Ramos (cell line): ENCODE results near the gene DMBX1.

ENCODE experiments used
- in situ Hi-C: fragments of 300-500 bp; cut with MboI; formaldehyde crosslinking; loops from one replicate; pipeline ENCODE4 v1.14.3; 2022; ENCODE audit warnings: low sequenced_read_pairs; ENCODE audit not compliant: unreplicated experiment

The DMBX1 gene

DNA sequence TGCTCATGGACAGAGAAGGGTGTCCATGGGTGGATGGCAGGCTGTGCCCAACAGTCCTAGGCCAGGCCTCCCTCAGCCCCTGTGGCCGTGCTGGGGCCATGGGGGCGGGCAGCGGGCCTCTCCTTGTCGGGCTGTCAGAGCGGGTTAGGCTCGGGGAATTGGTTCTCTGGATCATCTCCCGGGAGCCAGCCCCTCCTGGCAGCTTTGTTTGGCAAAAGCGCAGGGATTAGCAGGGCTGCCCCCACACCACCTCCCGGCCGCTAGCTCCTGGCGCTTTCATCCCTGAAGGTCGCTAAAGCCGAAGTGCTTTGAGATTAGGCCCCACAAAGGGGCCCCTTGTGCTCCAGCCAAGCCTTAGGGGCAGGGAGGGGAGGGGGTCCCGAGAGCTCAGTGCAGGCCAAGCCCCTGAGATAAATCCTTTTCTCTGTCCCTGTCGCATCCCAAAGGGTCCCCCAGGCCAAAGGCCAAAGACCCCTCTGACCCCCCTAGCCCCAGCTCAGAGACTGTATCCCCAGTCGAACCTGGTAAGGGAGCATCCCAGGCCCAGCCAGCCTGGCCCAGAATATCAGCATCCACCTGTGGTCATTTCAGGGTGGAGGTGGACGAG lies 9.8 kb upstream of the DMBX1 start:
- in situ Hi-C loops = no loop called here

DNA sequence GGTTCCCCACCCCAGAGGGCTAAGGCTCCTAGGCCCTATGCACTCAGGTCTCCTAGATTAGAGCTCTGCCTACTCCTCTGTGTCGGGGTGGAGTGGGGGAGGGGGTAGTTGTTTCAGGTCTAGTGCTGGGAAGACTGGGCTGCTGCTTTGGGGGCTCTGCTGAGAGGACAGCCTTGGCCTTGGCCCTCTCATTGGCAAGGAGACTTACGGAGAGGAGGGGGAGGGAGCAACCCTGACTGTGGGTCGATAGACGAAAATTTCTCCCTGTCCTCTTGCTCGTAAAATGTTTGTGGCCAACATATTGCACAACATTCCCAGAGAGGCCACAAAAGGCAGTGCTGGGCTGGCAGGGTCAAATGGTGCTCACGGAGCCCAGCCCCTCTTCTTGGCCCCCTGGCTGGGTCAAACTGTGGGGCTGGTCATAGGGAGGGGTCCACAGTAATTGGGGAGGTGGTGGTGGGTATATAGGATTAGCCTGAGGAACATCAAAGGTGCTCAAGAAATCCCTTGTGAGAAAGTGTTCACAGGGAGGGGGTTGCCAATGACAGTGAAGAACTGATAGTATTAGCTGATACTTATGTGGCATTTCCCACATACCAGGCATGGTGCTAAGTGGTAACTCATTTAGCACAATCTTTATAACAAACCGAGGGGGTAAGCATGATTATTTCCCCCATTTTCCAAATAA lies 8.5 kb upstream of the DMBX1 start:
- in situ Hi-C loops = no loop called here

DNA sequence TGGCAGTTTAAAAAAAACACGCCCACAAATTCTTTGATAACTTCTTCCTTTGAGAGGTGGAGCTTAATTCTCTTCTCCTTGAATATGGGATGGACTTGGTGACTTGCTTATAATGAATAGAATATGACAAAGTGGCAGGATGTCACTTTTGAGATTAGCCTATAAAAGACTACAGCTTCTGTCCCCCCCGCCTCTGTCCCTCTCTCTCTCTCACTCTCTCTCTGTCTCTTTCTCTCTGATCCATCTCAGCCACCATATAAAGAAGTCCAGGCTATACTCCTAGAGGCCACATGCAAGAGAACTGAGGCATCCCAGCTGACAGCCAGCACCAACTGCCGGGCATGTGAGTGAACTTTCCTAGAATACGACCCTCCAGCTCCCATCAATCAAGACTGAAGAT lies 7.7 kb upstream of the DMBX1 start:
- in situ Hi-C loops = no loop called here

DNA sequence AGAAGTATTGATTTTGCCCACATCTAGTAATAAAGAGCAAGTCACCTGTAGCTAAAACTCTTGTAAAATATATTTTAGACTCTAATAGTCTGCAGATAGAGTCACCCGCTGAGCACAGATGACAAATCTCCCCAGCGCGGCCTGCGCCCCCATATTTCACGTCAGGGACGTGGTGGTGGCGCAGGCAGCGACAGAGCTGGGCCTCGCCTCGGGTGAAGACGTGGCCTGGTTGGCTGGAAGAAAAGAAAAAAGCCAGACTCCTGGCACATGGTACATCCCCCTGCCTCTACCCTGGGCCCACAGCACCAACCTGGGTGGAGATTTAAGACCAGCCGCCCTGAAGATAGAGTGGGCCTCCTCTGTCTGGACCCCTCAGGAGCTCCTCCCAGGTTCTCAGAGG lies 6.0 kb upstream of the DMBX1 start:
- in situ Hi-C loops = no loop called here

DNA sequence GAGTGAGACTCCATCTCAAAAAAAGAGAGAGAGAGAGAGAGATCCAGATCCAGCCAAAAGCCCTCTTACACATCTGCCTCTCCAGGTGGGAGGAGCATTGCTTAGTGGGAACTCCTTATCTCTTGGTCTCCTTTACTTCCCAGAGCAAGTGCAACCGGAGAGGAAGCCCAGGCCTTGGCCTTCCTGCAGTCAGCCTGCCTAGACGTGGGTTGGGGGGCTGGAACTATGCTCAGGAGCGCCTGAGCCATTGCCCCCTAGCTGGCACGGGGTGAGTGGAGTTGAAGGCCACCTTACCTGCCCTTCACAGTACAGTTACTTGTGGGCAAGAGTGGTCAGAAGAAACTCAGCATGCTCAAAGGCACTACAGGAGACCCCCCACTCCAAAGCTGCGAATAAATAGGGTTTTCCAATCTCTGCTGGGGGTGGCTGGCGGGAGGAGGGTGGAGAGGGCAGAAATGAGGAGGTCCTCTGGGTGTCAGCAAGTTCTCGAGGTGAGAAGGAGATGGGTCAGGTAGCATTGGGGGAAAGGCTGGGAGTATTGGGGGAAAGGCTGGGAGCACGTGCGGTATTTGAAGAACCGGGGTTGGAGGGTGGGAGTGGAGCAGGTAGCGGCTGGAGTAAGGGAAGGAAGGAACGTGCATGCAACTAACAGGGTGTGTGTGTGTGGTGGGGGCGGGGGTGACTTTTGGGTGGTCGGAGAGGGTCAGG lies 4.7 kb upstream of the DMBX1 start:
- in situ Hi-C loops = no loop called here

DNA sequence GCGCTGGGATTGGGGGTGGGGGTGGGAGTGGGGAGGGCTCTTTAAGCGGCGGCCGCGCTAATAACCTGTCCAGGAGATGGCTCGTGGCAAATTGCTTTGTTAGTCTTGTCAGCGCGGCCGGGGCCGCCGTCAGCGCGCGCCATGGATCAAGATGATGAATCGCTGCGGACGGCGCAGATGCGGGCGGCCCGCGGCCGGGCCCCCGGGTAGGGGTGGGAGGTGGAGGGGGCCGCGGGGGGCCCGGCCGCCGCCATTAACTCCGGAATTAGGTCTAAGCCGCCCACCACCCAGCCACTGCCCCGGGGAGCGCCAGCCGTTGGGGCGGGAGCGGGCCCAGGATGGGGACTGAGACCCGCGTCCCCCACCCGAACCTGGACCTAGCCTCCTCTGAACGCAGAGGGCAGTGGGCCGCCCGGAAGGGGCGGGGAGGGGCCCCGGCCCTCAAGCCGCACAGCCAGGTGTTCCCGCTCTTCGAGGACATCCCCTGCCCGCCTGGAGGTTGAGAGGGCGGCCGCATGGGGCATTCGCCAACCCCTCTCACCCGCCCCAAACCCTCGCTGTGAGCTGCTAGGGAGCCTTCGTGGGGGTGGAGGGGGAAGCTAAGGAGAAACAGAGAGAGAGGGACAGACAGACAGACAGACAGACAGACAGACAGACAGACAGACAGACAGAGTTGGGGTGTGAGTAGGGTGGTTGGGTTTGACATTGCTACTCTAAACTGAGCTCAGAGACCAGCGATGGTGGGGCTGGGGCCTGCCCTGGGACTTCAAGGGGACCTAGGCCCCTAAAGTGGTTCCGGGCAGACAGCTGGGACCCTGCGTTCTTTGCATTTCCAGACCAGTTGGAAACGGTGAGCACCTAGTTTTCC lies 3.8 kb upstream of the DMBX1 start:
- in situ Hi-C loops = no loop called here

DNA sequence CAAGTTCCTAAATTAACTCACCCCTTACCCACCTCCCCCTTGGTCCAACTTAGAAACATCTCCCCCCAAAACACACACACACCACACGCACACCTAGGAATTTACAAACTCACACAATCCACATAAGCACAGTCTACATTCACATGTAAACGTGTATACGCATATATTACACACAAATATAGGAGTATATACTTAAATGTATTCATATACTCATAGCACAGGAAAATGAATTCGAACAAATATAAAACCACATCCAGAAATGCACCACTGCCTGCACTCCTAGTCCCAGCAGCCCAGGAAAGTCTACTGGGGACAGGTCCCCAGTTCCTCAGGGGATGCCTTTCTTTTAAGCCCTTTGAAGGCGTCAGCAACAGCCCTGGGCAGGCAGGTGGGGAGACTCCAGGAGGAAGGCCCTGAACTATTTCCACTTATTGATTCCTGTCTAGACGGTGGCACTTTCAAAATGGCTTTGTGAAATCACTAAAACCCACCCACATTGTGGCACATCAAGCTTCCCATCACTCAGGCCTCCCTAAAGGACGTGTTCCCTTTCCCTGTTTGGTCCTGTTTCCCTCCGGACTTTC lies 3.1 kb upstream of the DMBX1 start:
- in situ Hi-C loops = no loop called here

DNA sequence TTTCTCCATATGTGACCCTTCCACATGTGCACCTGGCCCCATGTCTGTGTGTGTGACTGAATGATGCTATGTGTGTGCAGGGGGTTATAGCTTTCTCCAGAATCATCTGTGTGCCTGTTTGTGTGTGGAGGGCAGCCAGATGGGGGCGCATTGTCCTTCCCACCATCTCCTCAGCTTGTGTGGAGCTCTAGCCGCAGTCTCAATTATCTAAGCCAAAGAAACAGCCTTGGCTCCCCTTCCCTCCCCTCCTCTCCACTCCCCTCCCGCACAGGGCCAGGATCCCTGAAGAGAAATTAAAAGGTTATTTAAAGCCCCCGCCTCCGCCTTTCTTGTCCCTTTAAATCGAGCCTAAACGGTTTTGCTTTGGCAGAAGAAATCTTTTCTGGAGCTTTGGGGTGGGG lies 1.8 kb upstream of the DMBX1 start:
- in situ Hi-C loops = no loop called here

DNA sequence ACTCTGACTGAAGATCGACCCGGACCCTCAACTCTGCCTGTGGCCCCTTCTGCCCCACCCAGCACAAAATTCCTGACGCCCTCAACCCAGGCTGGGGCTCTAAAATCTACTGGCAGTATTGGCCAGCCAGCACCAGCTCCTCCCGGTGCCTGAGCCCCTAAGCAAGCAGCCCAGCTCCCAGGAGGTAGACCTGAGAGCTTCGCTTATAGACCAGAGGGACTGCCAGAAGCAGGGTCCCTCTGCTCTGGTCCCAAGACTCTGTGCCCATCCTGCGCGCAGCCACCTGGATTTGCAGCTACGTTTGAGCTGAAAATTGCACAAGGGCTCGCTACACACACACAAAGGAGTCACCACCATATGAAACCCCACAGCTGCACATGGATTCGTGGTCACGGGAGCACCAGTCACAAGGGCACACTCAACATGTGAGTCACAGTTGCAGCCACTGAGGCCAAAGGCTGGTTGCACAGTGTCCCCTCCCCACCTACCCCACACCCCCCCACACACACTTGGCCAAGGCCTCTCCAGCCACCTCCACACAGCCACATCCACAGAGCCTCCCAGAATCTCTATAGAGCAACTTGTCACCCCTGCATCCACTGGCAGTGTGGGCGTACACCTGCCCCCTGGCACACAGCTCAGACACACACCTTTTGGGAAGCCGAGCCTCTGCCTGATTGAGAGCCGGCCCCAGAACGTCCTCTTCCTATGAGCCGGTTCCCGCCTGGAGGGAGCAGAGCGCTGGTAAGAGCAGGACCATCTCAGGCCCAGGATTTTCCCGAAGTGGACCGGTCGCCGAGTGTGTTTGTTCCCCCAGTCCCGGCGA lies 1.1 kb upstream of the DMBX1 start:
- in situ Hi-C loops = no loop called here

DNA sequence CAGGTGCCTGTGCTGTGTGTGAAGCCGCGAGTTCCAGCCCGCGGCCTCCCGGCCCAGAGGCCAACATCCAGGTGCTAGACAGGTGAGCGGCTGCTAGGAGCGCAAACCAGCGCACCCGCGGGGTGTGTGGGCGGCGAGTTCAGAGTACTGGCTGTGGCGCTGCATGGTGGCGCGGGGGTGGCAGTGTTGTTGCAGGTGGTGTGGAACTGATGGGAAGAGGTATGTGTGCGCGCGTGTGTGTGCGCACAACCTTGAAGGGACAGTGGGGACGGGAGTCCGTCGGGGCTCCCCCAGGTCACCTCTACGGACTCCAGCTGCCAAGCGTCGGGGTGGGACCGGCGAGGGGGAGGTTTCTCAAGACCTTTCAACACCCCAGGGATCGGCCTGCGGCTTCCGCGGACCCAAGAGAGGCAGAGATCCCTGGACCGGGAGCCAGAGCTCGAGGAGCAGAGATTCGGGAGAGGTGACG lies 433 bp upstream of the DMBX1 start:
- in situ Hi-C loops = no loop called here

DNA sequence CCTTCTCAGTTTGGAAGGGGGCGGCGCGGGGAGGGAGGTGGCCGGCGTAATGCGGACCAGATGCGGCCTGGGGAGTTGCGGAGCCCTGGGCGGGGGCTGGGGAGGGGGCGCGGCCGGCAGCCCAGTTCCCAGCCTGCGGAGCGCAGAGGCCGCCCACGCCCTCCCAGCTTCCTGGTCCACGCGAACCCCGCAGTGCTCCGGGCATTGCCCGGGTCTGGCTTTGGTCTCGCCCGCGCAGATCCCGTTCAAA lies 695 bp downstream of the DMBX1 start:
- in situ Hi-C loops = no loop called here

DNA sequence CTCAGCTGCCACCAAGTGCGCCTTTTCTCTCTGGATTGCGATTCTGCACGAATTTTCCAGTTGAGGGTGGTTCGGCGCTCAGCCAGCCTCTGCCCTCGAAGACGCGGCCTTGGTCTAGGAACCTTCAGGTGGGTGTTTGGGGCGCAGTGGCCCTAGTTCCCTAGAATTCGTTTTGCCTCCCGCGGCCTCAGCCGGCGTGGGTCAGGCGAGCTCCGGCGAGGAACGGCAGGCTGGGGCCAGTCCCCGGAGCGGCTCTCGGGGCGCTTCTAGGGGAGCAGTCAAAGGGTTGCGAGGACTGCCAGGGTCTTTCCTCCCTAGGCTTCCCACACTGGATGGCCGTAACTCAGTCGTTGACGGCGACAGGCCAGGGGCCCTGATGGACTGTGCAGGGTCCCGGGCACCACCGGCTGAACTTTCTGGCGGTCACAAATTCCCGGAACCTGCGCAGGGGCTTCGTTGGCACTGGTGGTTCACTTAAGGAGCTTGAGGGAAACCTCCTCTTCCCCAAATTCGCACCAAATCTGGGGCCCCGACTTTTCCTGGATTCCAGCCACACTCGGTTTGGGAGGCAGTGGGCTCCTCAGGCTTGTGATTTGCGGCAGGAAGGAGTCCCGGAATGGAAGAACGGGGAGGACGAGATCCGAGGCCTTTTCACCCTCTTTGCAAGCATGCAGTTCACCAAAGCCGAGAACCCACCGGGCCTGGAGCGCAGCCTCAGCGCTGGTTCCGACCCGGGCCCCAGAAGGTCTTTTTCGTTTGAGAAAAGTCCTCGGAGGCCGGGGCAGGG lies 1.2 kb downstream of the DMBX1 start:
- in situ Hi-C loops = no loop called here

DNA sequence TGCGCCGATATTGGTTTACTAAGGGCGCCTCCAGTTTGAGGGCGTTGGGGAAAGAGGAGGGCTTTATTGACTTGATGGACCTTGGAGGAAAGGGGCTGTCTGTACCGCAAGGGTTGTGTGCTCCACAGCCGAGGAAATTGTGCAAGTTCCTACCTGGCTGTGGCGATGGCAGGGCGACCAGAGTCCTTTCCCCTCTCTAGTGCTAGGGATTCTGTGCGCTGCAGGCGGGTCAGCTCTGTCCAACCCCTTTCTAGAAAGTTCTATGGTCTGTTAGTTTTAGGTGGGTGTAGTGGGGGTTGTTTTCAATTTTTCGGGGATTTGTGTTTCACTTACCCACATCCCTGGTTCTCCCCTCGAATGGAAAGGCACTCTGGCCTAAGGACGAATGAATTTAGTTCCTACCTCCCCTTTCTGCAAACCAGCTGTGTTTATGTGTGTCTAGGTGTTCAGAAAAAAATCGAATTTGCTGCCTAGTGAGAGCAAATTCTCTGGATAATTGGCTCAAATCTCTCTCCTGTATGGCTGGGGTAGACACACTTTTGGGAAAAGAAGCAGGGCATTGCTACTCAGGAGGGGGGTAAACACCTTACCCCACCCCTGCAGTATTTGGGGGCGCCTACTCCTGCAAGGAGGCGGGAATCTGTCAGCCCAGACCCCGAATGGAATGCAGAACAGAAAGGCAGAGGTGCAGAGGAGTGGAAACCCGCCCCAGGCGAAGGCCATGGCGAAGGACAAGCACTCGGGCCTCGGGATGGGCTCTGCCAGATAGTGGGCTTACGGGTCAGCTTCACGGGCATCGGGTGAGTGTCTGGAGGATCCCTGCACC lies 2.0 kb downstream of the DMBX1 start:
- in situ Hi-C loops = no loop called here

DNA sequence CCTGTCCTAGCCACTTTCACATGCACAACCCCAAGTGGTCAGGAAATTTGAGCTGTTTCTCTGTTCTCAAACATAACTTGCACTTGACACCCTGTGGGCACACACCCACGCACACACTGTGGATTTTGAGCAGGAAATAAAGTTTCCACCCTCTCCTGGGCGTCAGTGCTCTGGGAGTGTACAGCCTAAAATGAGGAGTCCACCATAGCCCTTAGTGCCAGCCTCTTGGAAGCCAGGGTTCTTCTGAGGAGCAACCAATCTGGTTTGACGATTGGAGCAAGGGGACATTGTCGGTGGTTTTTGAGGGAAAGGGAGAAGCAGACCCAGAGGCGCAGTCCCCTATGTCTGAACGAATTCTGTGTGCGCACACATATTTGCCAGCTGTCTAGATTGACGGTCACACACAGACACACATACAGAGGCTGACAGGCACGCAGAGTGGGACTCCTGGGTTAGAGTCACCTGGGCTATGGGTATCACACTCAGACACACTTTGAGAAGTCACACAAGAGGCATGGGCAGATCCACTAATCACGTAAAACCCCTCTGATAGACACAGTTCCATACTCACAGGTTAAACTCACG lies 2.7 kb downstream of the DMBX1 start:
- in situ Hi-C loops = no loop called here

DNA sequence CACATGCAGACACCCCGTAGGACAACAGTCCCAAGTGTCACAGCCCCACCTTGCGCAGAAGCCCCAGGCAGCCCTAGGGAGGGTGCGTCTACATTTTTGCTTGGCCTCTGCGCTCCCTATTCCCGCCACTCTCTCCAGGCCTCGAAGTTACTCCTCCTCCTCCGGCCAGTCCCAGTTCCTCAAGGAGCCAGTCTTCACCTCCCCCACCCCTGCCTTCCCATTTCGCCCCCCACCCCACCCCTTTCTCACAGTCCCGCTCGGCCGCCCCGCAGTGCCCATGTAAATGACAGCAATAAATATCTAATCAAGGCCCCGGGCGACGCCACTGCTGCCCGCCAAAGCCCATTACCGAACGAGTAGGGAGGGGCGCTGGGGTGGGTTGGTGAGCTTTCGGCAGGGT lies 3.2 kb downstream of the DMBX1 start:
- in situ Hi-C loops = no loop called here

DNA sequence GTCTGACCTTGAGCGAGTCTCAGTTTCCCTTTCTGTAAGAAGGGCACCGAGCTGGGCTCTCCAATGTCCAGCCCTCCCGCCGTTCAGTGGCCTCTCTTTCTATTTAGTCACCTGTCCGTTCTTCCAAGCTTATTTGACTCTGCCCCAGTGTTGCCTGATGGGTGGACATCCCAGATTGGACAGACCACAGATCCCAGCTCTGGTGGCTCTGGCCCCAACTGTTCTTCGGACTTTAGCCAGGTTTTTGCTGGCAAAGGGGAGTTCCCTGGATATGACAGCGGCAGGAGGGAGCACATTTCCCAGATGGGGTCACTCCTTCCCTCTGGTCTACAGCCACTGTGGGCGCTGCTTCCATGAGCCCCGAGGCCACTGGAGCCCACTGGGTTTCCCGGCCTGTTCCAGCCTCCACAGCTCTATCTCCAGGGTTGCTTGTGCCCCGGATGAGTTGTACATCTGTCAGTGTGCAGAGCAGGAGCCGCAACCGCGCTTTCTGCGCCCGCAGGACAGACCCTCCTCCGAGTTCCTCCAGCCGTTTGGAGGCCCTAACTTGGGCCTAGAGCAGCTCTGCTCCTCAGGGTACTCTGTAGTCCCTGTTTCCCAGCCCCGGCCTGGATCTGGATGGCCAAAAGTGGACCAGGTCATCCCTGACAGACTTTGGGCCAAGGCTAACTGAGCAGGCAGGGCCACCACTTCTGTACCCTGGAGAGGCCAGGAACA lies 3.8 kb downstream of the DMBX1 start:
- in situ Hi-C loops = no loop called here

DNA sequence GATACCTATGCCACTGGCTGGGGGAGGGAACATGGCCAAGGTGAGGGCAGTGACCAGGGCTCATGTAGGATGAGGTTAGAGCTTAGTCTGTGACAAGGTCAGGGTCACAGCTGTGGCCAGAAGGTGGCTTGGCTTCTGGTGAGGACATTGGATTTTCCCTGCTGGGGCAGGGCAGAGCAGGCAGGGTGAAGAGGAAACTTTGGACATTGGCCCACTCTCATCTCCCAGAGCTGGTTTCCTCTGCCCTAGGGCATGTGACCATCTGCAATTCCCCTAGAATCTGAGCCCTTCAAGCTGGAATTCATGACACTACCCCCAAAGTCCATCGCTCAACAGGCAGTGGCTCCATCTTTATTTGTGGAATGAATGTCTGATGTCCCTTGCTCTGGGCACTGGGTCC lies 5.3 kb downstream of the DMBX1 start:
- in situ Hi-C loops = no loop called here
